HCT116 (cell line): ENCODE results near the gene CA6. TPM values are rescaled to one million over a fixed set of nuclear protein-coding genes. Genes with fewer than 3 reads are reported as not detected.

Experiments used
- ATAC-seq: fragments of 200-7000 bp; cut with Tn5 transposase; 2 replicates; pipeline ENCODE4 v1.9.1; 2020; ENCODE audit warnings: mild to moderate bottlenecking, moderate library complexity
- BruUV-seq: library from RNA; stranded (reverse); fragments of 400-500 nt; replicated peaks from 2 replicates; lab custom pipeline; 2021; lab: Mats Ljungman, UMichigan
- CTCF ChIA-PET: fragments of 300-600 bp; sonication (Branson Sonifier 250); formaldehyde crosslinking; loops from one replicate; lab custom pipeline; 2021; ENCODE audit warnings: antibody characterized with exemption; lab: Charles Lee
- POLR2A ChIA-PET: fragments of 300-600, 350-600 bp; sonication (Branson Sonifier 250); formaldehyde crosslinking; loops from one replicate; lab custom pipeline; 2021; ENCODE audit warnings: antibody characterized with exemption; lab: Charles Lee
- RAD21 ChIA-PET, 2 experiments: fragments of 300-600 bp; sonication (Branson Sonifier 250); formaldehyde crosslinking; loops; one replicate each; lab custom pipeline; 2023; ENCODE audit warnings: low total read pairs in 2 of 2; ENCODE audit not compliant: uncharacterized antibody in 2 of 2, unreplicated experiment in 2 of 2, low non-redundant PET in 1 of 2; lab: Charles Lee
- DNase-seq: peaks from one replicate; pipeline ENCODE4 v3.0.0-alpha.2; 2010; ENCODE audit warnings: low read depth, low spot score
- H2AFZ ChIP-seq: fragments of 200-600 bp; shearing (Covaris generic), sonication (generic); 2 replicates; pipeline ENCODE4 v1.6.1; 2017; ENCODE audit warnings: low read depth, mixed run types, mixed read lengths, antibody characterized with exemption, low read length; ENCODE audit not compliant: poor library complexity, severe bottlenecking
- H3K27ac ChIP-seq: 2 replicates; pipeline ENCODE4 v1.5.1; 2012; ENCODE audit warnings: low read depth, low read length
- H3K27me3 ChIP-seq: fragments of 200-600 bp; sonication (generic); 2 replicates; pipeline ENCODE4 v1.6.1; 2016; ENCODE audit warnings: mixed run types, low read length, mixed read lengths; ENCODE audit not compliant: insufficient read depth
- H3K36me3 ChIP-seq, 2 experiments: fragments of 200-500 bp in 1 of 2; fragments of 200-600 bp in 1 of 2; sonication (Bioruptor generic) in 1 of 2; sonication (generic) in 1 of 2; 2 replicates each; pipeline versions ENCODE4 v1.5.1 to v1.6.1; 2014 to 2016; ENCODE audit warnings: low read length in 2 of 2, inconsistent platforms in 1 of 2, mixed read lengths in 1 of 2, mixed run types in 1 of 2; ENCODE audit not compliant: insufficient read depth in 2 of 2, control insufficient read depth in 1 of 2
- H3K4me1 ChIP-seq, 2 experiments: fragments of 200-600 bp in 1 of 2; sonication (generic) in 1 of 2; 2 replicates each; pipeline versions ENCODE4 v1.5.1 to v1.6.1; 2012 to 2017; ENCODE audit warnings: low read length in 2 of 2, inconsistent platforms in 1 of 2, mild to moderate bottlenecking in 1 of 2, mixed read lengths in 1 of 2, mixed run types in 1 of 2, moderate library complexity in 1 of 2; ENCODE audit not compliant: insufficient read depth in 2 of 2, control insufficient read depth in 1 of 2
- H3K4me2 ChIP-seq: fragments of 200-600 bp; sonication (generic); 2 replicates; pipeline ENCODE4 v1.6.1; 2017; ENCODE audit warnings: mixed run types, low read length, mixed read lengths
- H3K4me3 ChIP-seq, 2 experiments: fragments of 200-600 bp in 1 of 2; sonication (generic) in 1 of 2; replicated peaks in 1 of 2; 2 replicates each; pipeline ENCODE4 v1.5.1; 2011 to 2016; ENCODE audit warnings: low read length in 2 of 2, control low read depth in 1 of 2, low read depth in 1 of 2, mild to moderate bottlenecking in 1 of 2, mixed read lengths in 1 of 2, mixed run types in 1 of 2
- H3K79me2 ChIP-seq: fragments of 200-600 bp; sonication (generic); 2 replicates; pipeline ENCODE4 v1.6.1; 2017; ENCODE audit warnings: mild to moderate bottlenecking, mixed run types, low read length, moderate library complexity, mixed read lengths; ENCODE audit not compliant: insufficient read depth
- H3K9ac ChIP-seq: fragments of 200-600 bp; sonication (generic); 2 replicates; pipeline ENCODE4 v1.6.1; 2016; ENCODE audit warnings: low read length, mixed read lengths
- H3K9me2 ChIP-seq: fragments of 200-600 bp; sonication (generic), shearing (Covaris generic); 2 replicates; pipeline ENCODE4 v1.6.1; 2017; ENCODE audit warnings: mixed run types, mild to moderate bottlenecking, moderate library complexity; ENCODE audit not compliant: insufficient read depth
- H3K9me3 ChIP-seq, 2 experiments: fragments of 200-500 bp in 1 of 2; fragments of 200-600 bp in 1 of 2; sonication (Bioruptor generic) in 1 of 2; sonication (generic) in 1 of 2; 2 replicates each; pipeline ENCODE4 v1.6.1; 2014 to 2017; ENCODE audit warnings: low read length in 2 of 2, mixed read lengths in 2 of 2, inconsistent platforms in 1 of 2, low read depth in 1 of 2, mild to moderate bottlenecking in 1 of 2, mixed run types in 1 of 2, moderate library complexity in 1 of 2; ENCODE audit not compliant: control insufficient read depth in 1 of 2, insufficient read depth in 1 of 2
- H4K20me1 ChIP-seq: fragments of 200-600 bp; sonication (generic), shearing (Covaris generic); 2 replicates; pipeline ENCODE4 v1.6.1; 2017; ENCODE audit warnings: mixed run types, mild to moderate bottlenecking, moderate library complexity; ENCODE audit not compliant: insufficient read depth
- ATF3 ChIP-seq: IDR thresholded peaks from 2 replicates; pipeline ENCODE4 v1.6.1; 2012
- CBX3 ChIP-seq: IDR thresholded peaks from 2 replicates; pipeline ENCODE4 v1.6.1; 2012; ENCODE audit warnings: low read depth
- CEBPB ChIP-seq: IDR thresholded peaks from 2 replicates; pipeline ENCODE4 v1.6.1; 2012; ENCODE audit warnings: low read depth
- CTCF ChIP-seq, 3 experiments: fragments of 200-600 bp in 1 of 3; sonication (generic) in 1 of 3; IDR thresholded peaks in 2 of 3; conservative IDR thresholded peaks in 1 of 3; 2 replicates each; pipeline ENCODE4 v1.5.1; 2012 to 2017; ENCODE audit warnings: low read depth in 2 of 3, low read length in 2 of 3, antibody characterized with exemption in 1 of 3, borderline replicate concordance in 1 of 3, control low read depth in 1 of 3, mild to moderate bottlenecking in 1 of 3, mixed read lengths in 1 of 3, mixed run types in 1 of 3, moderate library complexity in 1 of 3; ENCODE audit not compliant: insufficient read depth in 1 of 3
- EGR1 ChIP-seq: IDR thresholded peaks from 2 replicates; pipeline ENCODE4 v1.6.1; 2012; ENCODE audit warnings: low read depth
- EZH2 ChIP-seq: fragments of 200-600 bp; sonication (generic); IDR thresholded peaks from 2 replicates; pipeline ENCODE4 v1.6.1; 2017; ENCODE audit warnings: antibody characterized with exemption, mixed run types
- EZH2phosphoT487 ChIP-seq: fragments of 200-600 bp; IDR thresholded peaks from 2 replicates; pipeline ENCODE4 v1.6.1; 2018; ENCODE audit warnings: antibody characterized with exemption, borderline replicate concordance
- FOSL1 ChIP-seq: IDR thresholded peaks from 2 replicates; pipeline ENCODE4 v1.6.1; 2012; ENCODE audit warnings: low read depth
- JUND ChIP-seq: IDR thresholded peaks from 2 replicates; pipeline ENCODE4 v1.6.1; 2012
- MAX ChIP-seq: IDR thresholded peaks from 2 replicates; pipeline ENCODE4 v1.6.1; 2012
- POLR2A ChIP-seq: IDR thresholded peaks from 2 replicates; pipeline ENCODE4 v1.7.0; 2011; ENCODE audit warnings: borderline replicate concordance; ENCODE audit not compliant: insufficient read depth, insufficient read length; ENCODE audit errors: extremely low read depth
- POLR2AphosphoS5 ChIP-seq: IDR thresholded peaks from 2 replicates; pipeline ENCODE4 v1.6.1; 2011; ENCODE audit warnings: mild to moderate bottlenecking, low read depth, low read length, moderate library complexity
- RAD21 ChIP-seq: IDR thresholded peaks from 2 replicates; pipeline ENCODE4 v1.6.1; 2012; ENCODE audit warnings: low read depth, mild to moderate bottlenecking
- SP1 ChIP-seq: IDR thresholded peaks from 2 replicates; pipeline ENCODE4 v1.6.1; 2012; ENCODE audit warnings: low read depth
- SRF ChIP-seq: IDR thresholded peaks from 2 replicates; pipeline ENCODE4 v1.6.1; 2012; ENCODE audit warnings: low read depth
- YY1 ChIP-seq: IDR thresholded peaks from 2 replicates; pipeline ENCODE4 v1.6.1; 2011; ENCODE audit warnings: low read length, low read depth, moderate library complexity, mild to moderate bottlenecking; ENCODE audit not compliant: insufficient replicate concordance; ENCODE audit errors: extremely low read depth
- ZBTB33 ChIP-seq: IDR thresholded peaks from 2 replicates; pipeline ENCODE4 v1.6.1; 2011; ENCODE audit warnings: mild to moderate bottlenecking, low read length, moderate library complexity; ENCODE audit not compliant: insufficient replicate concordance; ENCODE audit errors: extremely low read depth
- ZFX ChIP-seq: fragments of 450-650 bp; IDR thresholded peaks from 2 replicates; pipeline ENCODE4 v1.6.1; 2017
- intact Hi-C: fragments of 100-400 bp; cut with micrococcal nuclease; formaldehyde crosslinking; loops from 2 replicates; pipeline ENCODE4 v1.10.0; 2022
- total RNA-seq: library from RNA; stranded (reverse); gene quantifications from one replicate; pipeline ENCODE4 v1.2.1, GENCODE V29; 2021; ENCODE audit not compliant: unreplicated experiment

CA6 gene
- total RNA-seq, 1 experiment from 2014 or later: not detected

GRCh38 chr1:9013819-9014218 lies 68.2 kb downstream of the CA6 start:
- CTCF ChIA-PET: interaction anchor here (1.5 kb wide), 1 partner anchor 9 kb away, joined by 6 read pairs; no protein-coding TSS in a partner anchor

More at GRCh38 chr1:9013819-9014218, 68.2 kb downstream of the CA6 start:
- H3K36me3 ChIP-seq: no peaks in the 10 kb centered on the region
- H4K20me1 ChIP-seq: no peaks in the 10 kb centered on the region
- H3K9ac ChIP-seq: no peak overlapping the region
- DNase-seq: no peak
- ChIA-PET RAD21 (no interaction called here), POLR2A (no interaction called here)
- intact Hi-C loops: loop anchor here (5.0 kb wide), 2 partner anchors 88 to 183 kb away; no protein-coding TSS in a partner anchor
- H2AFZ ChIP-seq: no peak overlapping the region
- peaks cover 0 to 4% of the 10 kb centered on the region in 2 experiments; a peak in 1 of 4 replicates for H3K4me1 ChIP-seq
- no peak overlapping the region for H3K4me3 ChIP-seq
- no peak for TF ChIP-seq YY1
- no peak for TF ChIP-seq SP1
- no peak for TF ChIP-seq ZBTB33
- TF ChIP-seq EZH2: no peak
- no peak for TF ChIP-seq CEBPB
- no peak for TF ChIP-seq FOSL1
- no peak for TF ChIP-seq EZH2phosphoT487
- TF ChIP-seq JUND: no peak
- TF ChIP-seq ZFX: no peak
- TF ChIP-seq EGR1: no peak
- TF ChIP-seq RAD21: no peak
- TF ChIP-seq SRF: no peak
- no peak for TF ChIP-seq CTCF (IDR thresholded peaks at IDR 0.05 in 2 of 3, conservative IDR thresholded peaks at IDR 0.05 in 1 of 3; ENCODE audit: borderline replicate concordance in 1 of 3, insufficient read depth in 1 of 3, low read depth in 2 of 3, low read length in 2 of 3)
- no peak for TF ChIP-seq POLR2AphosphoS5
- no peak for TF ChIP-seq ATF3
- no peak for TF ChIP-seq POLR2A
- TF ChIP-seq CBX3: no peak
- TF ChIP-seq MAX: no peak
- H3K9me3 ChIP-seq: no peaks in the 10 kb centered on the region
- H3K79me2 ChIP-seq: no peaks in the 10 kb centered on the region
- H3K4me2 ChIP-seq: no peak overlapping the region
- no peaks in the 10 kb centered on the region for H3K9me2 ChIP-seq
- no peaks in the 10 kb centered on the region for H3K27me3 ChIP-seq
- no TSS peak for BruUV-seq
- no peak overlapping the region; the same call in 1 of the 2 replicates for H3K27ac ChIP-seq
- no peak for ATAC-seq
